ENCODE data around the gene SCN2B. TPM values are rescaled to one million over a fixed set of nuclear protein-coding genes. Genes with fewer than 3 reads are reported as not detected.

The SCN2B gene
- polyA plus RNA-seq, 1 donor, result 1.3 TPM

- H3K27ac ChIP-seq (ENCODE audit: low read length), result no peak overlapping the region
- no peaks in the 10 kb centered on the region for H3K36me3 ChIP-seq (ENCODE audit: control insufficient read depth, insufficient read depth, low read length)
- WGBS (ENCODE audit: insufficient coverage, low lambda C conversion rate), result no CpG with 5 or more reads among the region's 6 CpGs
- H3K4me3 ChIP-seq (ENCODE audit: low read length), result no peak overlapping the region
- H3K9me3 ChIP-seq (ENCODE audit: control insufficient read depth, low read depth, low read length), result no peaks in the 10 kb centered on the region
- H3K4me1 ChIP-seq (ENCODE audit: control insufficient read depth, insufficient read depth, low read length), result no peaks in the 10 kb centered on the region
- peaks cover 65% of the 10 kb centered on the region for H3K27me3 ChIP-seq (ENCODE audit: control insufficient read depth, insufficient read depth, low read length)
- DNase-seq, result no peak
Observed at GRCh38 chr11:118146554-118146953, 29.9 kb downstream of the SCN2B start.

GRCh38 chr11:118145285-118146227 lies 30.9 kb downstream of the SCN2B start:
- H3K27ac ChIP-seq (ENCODE audit: low read length), result no peak overlapping the region
- no CpG with 5 or more reads among the region's 78 CpGs for WGBS (ENCODE audit: insufficient coverage, low lambda C conversion rate)
- peaks cover 59% of the 10 kb centered on the region for H3K27me3 ChIP-seq (ENCODE audit: control insufficient read depth, insufficient read depth, low read length)
- peak overlapping the region; percentile 69 for H3K4me3 ChIP-seq (ENCODE audit: low read length)
- peak; percentile 89 to 90 for DNase-seq
- no peaks in the 10 kb centered on the region for H3K4me1 ChIP-seq (ENCODE audit: control insufficient read depth, insufficient read depth, low read length)
- no peaks in the 10 kb centered on the region for H3K9me3 ChIP-seq (ENCODE audit: control insufficient read depth, low read depth, low read length)
- no peaks in the 10 kb centered on the region for H3K36me3 ChIP-seq (ENCODE audit: control insufficient read depth, insufficient read depth, low read length)

- 87% methylated on average over 3 of the region's 20 CpGs for WGBS (ENCODE audit: insufficient coverage, low lambda C conversion rate)
- no peak overlapping the region for H3K27ac ChIP-seq (ENCODE audit: low read length)
- no peaks in the 10 kb centered on the region for H3K9me3 ChIP-seq (ENCODE audit: control insufficient read depth, low read depth, low read length)
- peaks cover 53% of the 10 kb centered on the region for H3K27me3 ChIP-seq (ENCODE audit: control insufficient read depth, insufficient read depth, low read length)
- H3K4me1 ChIP-seq (ENCODE audit: control insufficient read depth, insufficient read depth, low read length), result no peaks in the 10 kb centered on the region
- no peak overlapping the region for H3K4me3 ChIP-seq (ENCODE audit: low read length)
- no peak for DNase-seq
- no peaks in the 10 kb centered on the region for H3K36me3 ChIP-seq (ENCODE audit: control insufficient read depth, insufficient read depth, low read length)
Observed at GRCh38 chr11:118144301-118145268, 31.9 kb downstream of the SCN2B start.

GRCh38 chr11:118143661-118144185 lies 32.7 kb downstream of the SCN2B start:
- WGBS (ENCODE audit: insufficient coverage, low lambda C conversion rate), result no CpG with 5 or more reads among the region's 12 CpGs
- Histone ChIP-seq H3K27ac (ENCODE audit: low read length) (no peak overlapping the region), H3K27me3 (ENCODE audit: control insufficient read depth, insufficient read depth, low read length) (peaks cover 52% of the 10 kb centered on the region), H3K4me1 (ENCODE audit: control insufficient read depth, insufficient read depth, low read length) (no peaks in the 10 kb centered on the region), H3K4me3 (ENCODE audit: low read length) (no peak overlapping the region), H3K9me3 (ENCODE audit: control insufficient read depth, low read depth, low read length) (no peaks in the 10 kb centered on the region), H3K36me3 (ENCODE audit: control insufficient read depth, insufficient read depth, low read length) (no peaks in the 10 kb centered on the region)
- DNase-seq, result no peak

GRCh38 chr11:118142809-118143208 lies 33.6 kb downstream of the SCN2B start:
- peak in 1 of 2 donors; percentile 51 for DNase-seq
- Histone ChIP-seq H3K36me3 (ENCODE audit: control insufficient read depth, insufficient read depth, low read length) (no peaks in the 10 kb centered on the region), H3K27ac (ENCODE audit: low read length) (no peak overlapping the region), H3K4me1 (ENCODE audit: control insufficient read depth, insufficient read depth, low read length) (no peaks in the 10 kb centered on the region), H3K27me3 (ENCODE audit: control insufficient read depth, insufficient read depth, low read length) (peaks cover 52% of the 10 kb centered on the region), H3K9me3 (ENCODE audit: control insufficient read depth, low read depth, low read length) (no peaks in the 10 kb centered on the region), H3K4me3 (ENCODE audit: low read length) (no peak overlapping the region)
- no CpG with 5 or more reads among the region's 6 CpGs for WGBS (ENCODE audit: insufficient coverage, low lambda C conversion rate)

- H3K9me3 ChIP-seq (ENCODE audit: control insufficient read depth, low read depth, low read length), result no peaks in the 10 kb centered on the region
- no peak for DNase-seq
- no peak overlapping the region for H3K4me3 ChIP-seq (ENCODE audit: low read length)
- no peaks in the 10 kb centered on the region for H3K36me3 ChIP-seq (ENCODE audit: control insufficient read depth, insufficient read depth, low read length)
- WGBS (ENCODE audit: insufficient coverage, low lambda C conversion rate), result 89% methylated on average over 1 of the region's 2 CpGs
- H3K4me1 ChIP-seq (ENCODE audit: control insufficient read depth, insufficient read depth, low read length), result no peaks in the 10 kb centered on the region
- peaks cover 51% of the 10 kb centered on the region for H3K27me3 ChIP-seq (ENCODE audit: control insufficient read depth, insufficient read depth, low read length)
- H3K27ac ChIP-seq (ENCODE audit: low read length), result no peak overlapping the region
Observed at GRCh38 chr11:118142081-118142480, 34.4 kb downstream of the SCN2B start.

- Histone ChIP-seq H3K9me3 (ENCODE audit: control insufficient read depth, low read depth, low read length) (no peaks in the 10 kb centered on the region), H3K4me1 (ENCODE audit: control insufficient read depth, insufficient read depth, low read length) (no peaks in the 10 kb centered on the region), H3K36me3 (ENCODE audit: control insufficient read depth, insufficient read depth, low read length) (no peaks in the 10 kb centered on the region), H3K27ac (ENCODE audit: low read length) (no peak overlapping the region), H3K4me3 (ENCODE audit: low read length) (no peak overlapping the region), H3K27me3 (ENCODE audit: control insufficient read depth, insufficient read depth, low read length) (peaks cover 47% of the 10 kb centered on the region)
- no CpG with 5 or more reads among the region's 1 CpG for WGBS (ENCODE audit: insufficient coverage, low lambda C conversion rate)
- no peak for DNase-seq
Observed at GRCh38 chr11:118139578-118139977, 36.9 kb downstream of the SCN2B start.

GRCh38 chr11:118138839-118139420 lies 37.5 kb downstream of the SCN2B start:
- H3K4me1 ChIP-seq (ENCODE audit: control insufficient read depth, insufficient read depth, low read length), result no peaks in the 10 kb centered on the region
- no peaks in the 10 kb centered on the region for H3K9me3 ChIP-seq (ENCODE audit: control insufficient read depth, low read depth, low read length)
- peaks cover 41% of the 10 kb centered on the region for H3K27me3 ChIP-seq (ENCODE audit: control insufficient read depth, insufficient read depth, low read length)
- no peak overlapping the region for H3K27ac ChIP-seq (ENCODE audit: low read length)
- no CpG with 5 or more reads among the region's 10 CpGs for WGBS (ENCODE audit: insufficient coverage, low lambda C conversion rate)
- no peaks in the 10 kb centered on the region for H3K36me3 ChIP-seq (ENCODE audit: control insufficient read depth, insufficient read depth, low read length)
- DNase-seq, result no peak
- H3K4me3 ChIP-seq (ENCODE audit: low read length), result no peak overlapping the region

- Histone ChIP-seq H3K27ac (ENCODE audit: low read length) (no peak overlapping the region), H3K36me3 (ENCODE audit: control insufficient read depth, insufficient read depth, low read length) (no peaks in the 10 kb centered on the region), H3K4me1 (ENCODE audit: control insufficient read depth, insufficient read depth, low read length) (no peaks in the 10 kb centered on the region), H3K4me3 (ENCODE audit: low read length) (no peak overlapping the region), H3K9me3 (ENCODE audit: control insufficient read depth, low read depth, low read length) (no peaks in the 10 kb centered on the region), H3K27me3 (ENCODE audit: control insufficient read depth, insufficient read depth, low read length) (peaks cover 30% of the 10 kb centered on the region)
- DNase-seq, result no peak
- WGBS (ENCODE audit: insufficient coverage, low lambda C conversion rate), result no CpG with 5 or more reads among the region's 10 CpGs
Observed at GRCh38 chr11:118136801-118137200, 39.6 kb downstream of the SCN2B start.

GRCh38 chr11:118136341-118136740 lies 40.1 kb downstream of the SCN2B start:
- peaks cover 30% of the 10 kb centered on the region for H3K27me3 ChIP-seq (ENCODE audit: control insufficient read depth, insufficient read depth, low read length)
- H3K4me1 ChIP-seq (ENCODE audit: control insufficient read depth, insufficient read depth, low read length), result no peaks in the 10 kb centered on the region
- no CpG with 5 or more reads among the region's 2 CpGs for WGBS (ENCODE audit: insufficient coverage, low lambda C conversion rate)

More at GRCh38 chr11:118136341-118136740, 40.1 kb downstream of the SCN2B start:
- no peak overlapping the region for H3K4me3 ChIP-seq (ENCODE audit: low read length)
- no peaks in the 10 kb centered on the region for H3K36me3 ChIP-seq (ENCODE audit: control insufficient read depth, insufficient read depth, low read length)
- no peak for DNase-seq
- no peak overlapping the region for H3K27ac ChIP-seq (ENCODE audit: low read length)
- H3K9me3 ChIP-seq (ENCODE audit: control insufficient read depth, low read depth, low read length), result no peaks in the 10 kb centered on the region

Measured in large intestine (tissue), 3 donors.